ENCODE data around the gene TOM1L2. TPM values are rescaled to one million over a fixed set of nuclear protein-coding genes. Genes with fewer than 3 reads are reported as not detected.

Gene TOM1L2
- total RNA-seq, 3 donors from 2014 or later (not counting 1 experiment from before 2014, with no cell fraction given), result 35.7 to 43.2 (median 35.7) TPM

DNA sequence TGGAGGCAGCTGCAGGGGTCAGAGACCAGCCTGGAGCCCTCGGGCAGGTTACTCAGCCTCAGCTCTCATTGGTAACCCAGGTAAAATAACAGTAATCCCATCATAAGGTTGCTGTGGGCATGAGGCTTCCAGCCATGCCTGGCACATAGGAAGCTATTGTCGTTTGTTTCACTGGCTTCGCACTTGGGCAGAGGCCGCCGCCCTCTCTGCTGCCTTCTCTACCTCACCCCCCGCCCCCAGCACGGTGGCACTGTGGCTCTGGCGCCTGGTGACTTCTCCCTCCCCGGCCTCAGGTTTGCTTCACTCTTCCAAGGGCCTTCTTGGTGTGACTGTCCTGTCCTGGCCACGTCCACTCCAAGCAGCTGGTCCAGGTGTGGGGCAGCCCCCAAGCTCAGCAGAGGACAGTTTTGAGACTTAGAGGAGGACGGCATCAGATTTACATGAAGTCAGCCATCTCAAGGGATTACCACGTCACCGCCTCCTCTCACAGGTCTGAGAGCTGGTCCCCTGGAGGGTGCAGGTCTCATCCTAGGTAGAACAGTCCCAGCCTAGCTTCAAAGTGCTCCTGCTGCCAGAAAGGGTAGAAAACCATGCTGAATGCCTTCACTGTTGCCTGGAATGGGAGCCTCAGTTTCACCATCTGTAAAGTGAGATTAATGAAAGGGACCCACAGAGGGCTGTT is 170.3 kb downstream of the TOM1L2 start:
- Histone ChIP-seq H3K27me3 (ENCODE audit: control insufficient read depth, insufficient read depth, low read length) (no peaks in the 10 kb centered on the region), H3K4me1 (ENCODE audit: control insufficient read depth, insufficient read depth, low read length) (no peaks in the 10 kb centered on the region), H3K9me3 (ENCODE audit: control insufficient read depth, insufficient read depth, low read length) (no peaks in the 10 kb centered on the region), H3K27ac (ENCODE audit: low read length) (no peak overlapping the region), H3K36me3 (ENCODE audit: control insufficient read depth, insufficient read depth, low read length) (peaks cover 35% of the 10 kb centered on the region), H3K4me3 (ENCODE audit: low read length) (no peak overlapping the region)
- intact Hi-C loops (cut with micrococcal nuclease), result no loop called here
- no peak overlapping the region for H3K4me3 Mint-ChIP-seq
- H3K9me3 Mint-ChIP-seq, result no peaks in the 10 kb centered on the region
- no peak for DNase-seq
- no peak for ATAC-seq
- TF ChIP-seq, protein P1, sequence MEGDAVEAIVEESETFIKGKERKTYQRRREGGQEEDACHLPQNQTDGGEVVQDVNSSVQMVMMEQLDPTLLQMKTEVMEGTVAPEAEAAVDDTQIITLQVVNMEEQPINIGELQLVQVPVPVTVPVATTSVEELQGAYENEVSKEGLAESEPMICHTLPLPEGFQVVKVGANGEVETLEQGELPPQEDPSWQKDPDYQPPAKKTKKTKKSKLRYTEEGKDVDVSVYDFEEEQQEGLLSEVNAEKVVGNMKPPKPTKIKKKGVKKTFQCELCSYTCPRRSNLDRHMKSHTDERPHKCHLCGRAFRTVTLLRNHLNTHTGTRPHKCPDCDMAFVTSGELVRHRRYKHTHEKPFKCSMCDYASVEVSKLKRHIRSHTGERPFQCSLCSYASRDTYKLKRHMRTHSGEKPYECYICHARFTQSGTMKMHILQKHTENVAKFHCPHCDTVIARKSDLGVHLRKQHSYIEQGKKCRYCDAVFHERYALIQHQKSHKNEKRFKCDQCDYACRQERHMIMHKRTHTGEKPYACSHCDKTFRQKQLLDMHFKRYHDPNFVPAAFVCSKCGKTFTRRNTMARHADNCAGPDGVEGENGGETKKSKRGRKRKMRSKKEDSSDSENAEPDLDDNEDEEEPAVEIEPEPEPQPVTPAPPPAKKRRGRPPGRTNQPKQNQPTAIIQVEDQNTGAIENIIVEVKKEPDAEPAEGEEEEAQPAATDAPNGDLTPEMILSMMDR (IDR thresholded peaks at IDR 0.05), result no peak
- H3K27me3 Mint-ChIP-seq (ENCODE audit: low read depth in 2 of 2), result no peaks in the 10 kb centered on the region
- H3K27ac Mint-ChIP-seq, result no peak overlapping the region
- 89% methylated on average over 13 of the region's 13 CpGs for WGBS (ENCODE audit: insufficient coverage)
- peaks cover 0 to 22% of the 10 kb centered on the region in 2 donors for H3K4me1 Mint-ChIP-seq
- H3K36me3 Mint-ChIP-seq, result no peaks in the 10 kb centered on the region

DNA sequence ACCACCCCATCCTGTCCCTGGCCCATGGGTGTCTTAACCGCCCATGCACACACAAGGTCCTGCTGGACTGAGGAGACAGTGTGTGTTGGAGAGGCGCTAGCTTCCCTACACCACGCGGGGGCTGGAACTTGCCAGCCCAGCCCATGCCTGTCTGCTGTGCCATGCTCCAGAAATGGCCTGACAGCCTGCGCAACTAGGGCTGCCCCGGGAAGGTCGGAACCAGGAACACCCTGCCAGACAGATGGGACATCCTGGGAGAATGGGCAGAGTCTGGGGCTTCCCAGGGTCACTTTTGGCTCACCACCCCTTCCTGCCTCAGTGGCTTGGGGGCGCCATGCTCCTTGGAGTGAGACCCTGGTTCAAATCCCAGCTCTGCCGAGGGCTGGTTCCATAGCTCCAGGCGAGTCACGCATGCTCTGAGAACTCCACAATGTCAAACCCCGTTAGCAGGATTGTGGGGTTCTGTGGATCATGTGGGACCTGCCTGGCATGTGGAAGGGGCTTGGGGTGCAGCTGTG is 171.6 kb downstream of the TOM1L2 start:
- Histone ChIP-seq H3K27ac (ENCODE audit: low read length) (no peak overlapping the region), H3K4me1 (ENCODE audit: control insufficient read depth, insufficient read depth, low read length) (no peaks in the 10 kb centered on the region), H3K9me3 (ENCODE audit: control insufficient read depth, insufficient read depth, low read length) (no peaks in the 10 kb centered on the region), H3K36me3 (ENCODE audit: control insufficient read depth, insufficient read depth, low read length) (peaks cover 29% of the 10 kb centered on the region), H3K27me3 (ENCODE audit: control insufficient read depth, insufficient read depth, low read length) (no peaks in the 10 kb centered on the region), H3K4me3 (ENCODE audit: low read length) (no peak overlapping the region)
- intact Hi-C loops (cut with micrococcal nuclease), result no loop called here
- Mint-ChIP-seq H3K4me3 (no peak overlapping the region), H3K4me1 (peaks cover 0 to 11% of the 10 kb centered on the region in 2 donors), H3K27me3 (ENCODE audit: low read depth in 2 of 2) (no peaks in the 10 kb centered on the region), H3K27ac (no peak overlapping the region), H3K9me3 (no peaks in the 10 kb centered on the region), H3K36me3 (no peaks in the 10 kb centered on the region)
- DNase-seq (no peak), ATAC-seq (no peak)
- WGBS (ENCODE audit: insufficient coverage), result 96% methylated on average over 12 of the region's 12 CpGs
- TF ChIP-seq, protein P1 (IDR thresholded peaks at IDR 0.05), result no peak

DNA sequence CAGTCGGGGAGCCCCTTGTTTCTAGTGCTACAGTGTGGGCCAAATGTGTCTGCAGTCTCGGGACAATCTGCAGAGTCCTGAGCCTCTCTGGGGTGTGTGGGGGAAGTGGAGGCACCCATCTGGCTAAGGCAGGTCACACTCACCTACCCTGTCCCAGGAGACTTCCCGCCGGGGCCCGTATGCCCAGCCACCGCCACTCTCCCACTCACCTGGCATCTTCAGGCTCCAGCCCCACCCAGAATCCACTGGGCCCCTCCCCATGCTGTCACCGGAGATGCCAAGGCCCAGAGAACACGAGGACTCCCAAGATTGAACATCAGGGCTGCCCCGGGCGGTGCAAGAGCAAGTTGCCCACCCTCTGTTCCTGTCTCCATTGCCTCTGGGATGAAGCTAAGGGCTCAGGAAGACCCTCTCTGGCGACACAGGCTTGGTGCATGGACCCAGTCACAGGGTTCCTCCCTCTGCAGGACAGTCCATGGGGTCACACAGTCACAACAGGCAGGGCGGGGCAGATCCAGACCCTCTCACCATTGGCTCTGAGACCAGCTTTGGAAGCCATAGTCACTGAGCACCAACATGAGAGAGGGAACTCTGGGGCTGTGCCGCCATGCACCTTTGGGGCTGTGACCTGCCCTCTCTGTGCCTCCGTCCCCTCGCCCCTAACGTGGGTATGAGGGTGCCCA is 173.5 kb downstream of the TOM1L2 start:
- Histone ChIP-seq H3K9me3 (ENCODE audit: control insufficient read depth, insufficient read depth, low read length) (no peaks in the 10 kb centered on the region), H3K4me1 (ENCODE audit: control insufficient read depth, insufficient read depth, low read length) (peaks cover 7% of the 10 kb centered on the region), H3K36me3 (ENCODE audit: control insufficient read depth, insufficient read depth, low read length) (peaks cover 28% of the 10 kb centered on the region), H3K27ac (ENCODE audit: low read length) (no peak overlapping the region), H3K4me3 (ENCODE audit: low read length) (no peak overlapping the region), H3K27me3 (ENCODE audit: control insufficient read depth, insufficient read depth, low read length) (no peaks in the 10 kb centered on the region)
- TF ChIP-seq, protein P1 (IDR thresholded peaks at IDR 0.05), result no peak
- Mint-ChIP-seq H3K36me3 (no peaks in the 10 kb centered on the region), H3K9me3 (no peaks in the 10 kb centered on the region), H3K4me3 (no peak overlapping the region), H3K27me3 (ENCODE audit: low read depth in 2 of 2) (no peaks in the 10 kb centered on the region), H3K4me1 (peaks cover 4 to 15% of the 10 kb centered on the region in 2 donors), H3K27ac (no peak overlapping the region)
- no peak for ATAC-seq
- DNase-seq, result no peak
- intact Hi-C loops (cut with micrococcal nuclease), result no loop called here
- 93% methylated on average over 16 of the region's 16 CpGs for WGBS (ENCODE audit: insufficient coverage)

All from natural killer cell (primary cell).